GM18511 (cell line): ENCODE data around the gene WNT11.

ENCODE experiments used
- ATAC-seq: cut with Tn5 transposase; IDR thresholded peaks from one replicate; pipeline ENCODE4 v1.9.1; 2021; ENCODE audit warnings: mild to moderate bottlenecking, moderate library complexity; ENCODE audit not compliant: unreplicated experiment

WNT11 gene

DNA sequence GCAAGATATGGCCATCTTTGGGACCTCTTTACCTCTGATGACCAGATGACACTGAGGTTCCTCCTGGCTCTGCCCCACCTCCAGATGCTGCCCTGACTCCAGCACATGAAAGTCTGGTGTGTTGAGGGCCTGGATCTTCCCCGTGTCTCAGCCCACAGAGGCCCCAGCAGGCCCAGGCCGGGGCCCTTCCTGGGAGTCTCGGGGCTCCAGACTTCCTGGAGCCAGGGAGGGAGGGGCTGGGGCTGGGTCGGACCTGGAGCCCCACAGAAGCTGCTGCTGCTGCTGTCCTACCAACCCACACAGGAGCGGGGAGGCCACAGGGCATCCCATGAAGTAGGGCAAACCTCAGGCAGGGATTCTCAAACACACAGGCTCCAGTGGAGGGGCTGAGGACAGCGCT, 32.2 kb upstream of the WNT11 start:
- no peak for ATAC-seq

DNA sequence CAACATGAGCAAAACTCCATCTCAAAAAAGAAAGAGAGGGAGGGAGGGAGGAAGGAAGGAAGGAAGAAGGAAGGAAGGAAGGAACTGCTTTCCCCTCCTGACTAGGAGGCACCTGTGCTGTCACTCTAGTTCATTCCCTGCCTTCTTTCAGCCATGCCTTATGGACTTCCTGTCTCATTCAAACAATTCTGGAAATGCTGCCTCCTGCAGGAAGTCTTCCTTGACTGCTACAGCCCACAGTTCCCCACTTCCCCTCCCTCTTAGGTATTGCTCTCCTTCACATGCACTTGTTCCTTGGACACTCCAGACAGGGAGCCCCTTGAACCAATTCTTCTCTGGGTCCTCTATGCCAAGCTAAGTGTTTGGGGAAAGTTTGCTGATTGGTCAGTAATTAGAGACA, 31.6 kb upstream of the WNT11 start:
- no peak for ATAC-seq

DNA sequence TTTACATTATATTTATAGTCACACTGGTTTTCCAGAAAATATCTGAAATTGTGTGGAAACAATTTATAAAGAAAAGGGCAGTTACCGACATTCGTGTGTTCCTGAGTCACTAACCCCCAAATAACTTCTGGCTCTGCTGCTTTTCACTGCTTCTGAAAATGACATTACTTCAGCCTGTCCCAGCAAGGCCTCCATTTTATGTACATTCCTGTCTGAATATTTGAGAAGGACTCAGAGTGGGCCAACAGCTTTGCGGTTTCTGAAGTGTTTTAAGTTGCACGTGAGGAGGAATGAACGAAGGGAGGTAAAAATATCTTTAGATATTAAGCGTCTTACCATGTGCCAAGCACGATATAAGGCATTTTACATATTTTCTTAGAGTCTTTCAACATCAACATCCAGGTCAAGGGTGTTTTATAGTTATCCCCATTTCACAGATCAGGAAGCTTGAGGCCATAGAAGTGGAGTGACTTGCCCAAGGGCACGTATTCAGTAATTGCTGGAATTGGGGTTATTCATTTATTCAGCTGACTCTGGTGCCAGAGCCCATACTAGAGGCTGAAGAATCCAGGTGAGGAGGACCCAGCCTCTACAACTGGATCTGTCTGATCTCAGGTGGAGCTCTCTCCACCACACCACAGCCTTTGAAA, 30.8 kb upstream of the WNT11 start:
- ATAC-seq, result no peak

DNA sequence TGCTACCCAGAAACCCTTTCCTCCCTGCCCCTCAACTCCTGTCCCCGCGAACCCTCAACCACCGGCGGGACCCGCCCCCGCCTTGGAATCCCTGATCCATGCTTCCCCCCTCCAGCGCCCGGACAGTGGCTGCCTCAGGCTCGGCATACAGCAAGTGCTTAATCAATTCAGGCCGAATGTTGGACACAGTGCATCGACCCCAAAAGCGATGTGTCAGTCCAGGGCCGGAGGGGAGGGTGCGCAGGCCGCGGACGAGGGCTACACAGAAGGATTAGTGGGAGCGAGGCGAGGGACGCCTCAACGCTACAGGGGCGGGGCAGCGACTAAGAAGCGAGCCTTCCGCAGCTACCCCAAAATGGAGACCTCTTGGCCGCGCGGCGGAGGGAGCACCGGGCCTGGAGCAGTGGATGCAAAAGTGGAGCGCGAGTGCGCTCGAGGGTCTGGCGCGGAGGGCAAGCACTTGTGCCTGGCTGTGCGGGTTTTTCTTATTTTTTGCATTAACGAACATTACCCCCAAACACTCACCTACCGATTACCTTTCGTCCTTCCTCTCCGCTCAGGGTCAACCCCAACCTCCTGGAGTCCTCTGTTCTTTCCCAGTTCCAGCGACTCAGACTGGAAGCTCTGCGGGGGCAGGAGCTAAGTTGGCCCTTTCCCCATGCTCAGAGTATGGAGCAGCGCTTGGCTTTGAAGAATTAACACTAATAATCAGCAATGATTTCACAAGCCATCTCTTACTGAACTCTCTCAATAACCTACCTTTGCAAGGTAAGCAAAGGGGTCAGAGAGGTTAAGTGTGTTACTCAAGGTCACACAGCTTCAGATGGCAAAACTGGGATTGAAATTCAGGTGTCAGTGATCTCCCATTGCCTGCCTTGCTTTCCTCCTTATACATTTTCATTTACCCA, 30.0 kb upstream of the WNT11 start:
- peak; percentile 29 for ATAC-seq

DNA sequence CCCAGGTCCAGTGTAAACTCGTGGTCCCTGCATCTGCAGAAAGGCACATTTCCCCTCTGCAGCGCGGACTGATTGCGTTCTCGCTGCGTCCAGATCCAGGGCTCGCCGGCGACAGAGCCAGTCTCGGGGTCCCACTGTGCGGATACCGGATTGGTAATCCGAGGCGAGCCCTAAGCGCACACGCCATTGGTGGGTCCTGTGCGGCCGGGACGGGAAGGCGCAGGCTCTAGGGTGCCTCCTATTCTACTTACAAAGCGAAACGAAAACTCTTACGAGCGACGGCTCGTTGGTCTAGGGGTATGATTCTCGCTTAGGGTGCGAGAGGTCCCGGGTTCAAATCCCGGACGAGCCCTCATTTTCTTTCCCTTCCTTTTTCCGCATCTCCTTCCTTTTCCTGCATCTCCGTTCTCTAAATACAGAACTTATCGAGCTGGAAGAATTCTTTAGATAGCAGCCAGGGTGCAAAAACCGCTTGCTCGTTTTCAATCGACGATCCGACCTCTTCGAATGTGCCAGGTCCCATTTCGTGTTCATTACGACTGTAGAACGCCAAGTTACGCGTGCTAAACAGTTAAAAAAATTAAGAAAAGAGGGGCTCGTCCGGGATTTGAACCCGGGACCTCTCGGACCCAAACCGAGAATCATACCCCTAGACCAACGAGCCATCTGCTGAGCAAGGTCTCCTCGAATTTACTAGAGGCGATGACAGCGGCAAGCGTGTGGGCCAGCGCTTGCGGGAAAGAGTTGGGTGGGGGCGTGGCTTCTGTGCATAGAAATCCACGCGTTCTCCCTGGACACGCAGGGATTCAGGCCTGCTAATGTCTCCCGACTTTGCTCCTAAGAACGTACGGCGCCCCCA, 29.2 kb upstream of the WNT11 start:
- ATAC-seq, result peak; percentile 72

DNA sequence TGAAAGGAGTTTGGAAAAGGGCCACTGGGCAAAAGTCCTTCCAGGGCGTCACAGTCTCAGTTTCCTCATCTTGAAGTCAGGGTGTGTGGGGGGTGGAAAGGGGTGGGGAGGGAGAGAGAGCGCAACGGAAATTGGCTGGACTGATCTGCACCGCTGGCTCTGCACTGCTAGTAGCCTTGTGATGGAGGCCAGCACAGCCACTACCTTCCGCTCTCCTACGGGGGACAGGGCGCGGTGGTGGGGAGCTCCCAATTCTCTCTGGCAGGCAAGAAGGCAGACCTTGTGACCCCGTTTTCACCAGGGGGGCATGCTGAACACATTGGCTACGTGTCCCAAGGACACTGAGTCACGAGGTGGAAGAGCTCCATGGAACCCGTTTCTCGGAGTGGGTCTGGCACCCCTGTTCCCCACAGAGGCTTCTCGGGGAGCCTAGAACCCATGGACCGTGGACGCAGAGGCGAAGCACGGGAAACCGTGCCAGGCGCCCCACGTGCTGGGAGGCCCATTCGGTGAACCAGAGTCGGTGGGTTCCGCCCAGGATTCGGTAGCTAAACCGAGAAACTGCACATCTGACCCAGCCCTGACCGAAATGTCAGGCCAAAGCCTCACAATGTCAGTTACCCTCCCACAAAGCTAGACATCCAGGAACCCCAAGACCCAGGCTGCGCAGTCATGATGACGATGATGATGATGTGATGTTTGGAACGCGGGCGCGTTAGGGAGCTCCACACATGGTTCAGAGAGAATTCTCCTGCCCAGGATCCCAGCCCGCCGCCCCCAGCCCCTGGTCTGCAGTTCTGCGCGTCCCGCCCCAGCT, 28.3 kb upstream of the WNT11 start:
- ATAC-seq, result peak; percentile 36

DNA sequence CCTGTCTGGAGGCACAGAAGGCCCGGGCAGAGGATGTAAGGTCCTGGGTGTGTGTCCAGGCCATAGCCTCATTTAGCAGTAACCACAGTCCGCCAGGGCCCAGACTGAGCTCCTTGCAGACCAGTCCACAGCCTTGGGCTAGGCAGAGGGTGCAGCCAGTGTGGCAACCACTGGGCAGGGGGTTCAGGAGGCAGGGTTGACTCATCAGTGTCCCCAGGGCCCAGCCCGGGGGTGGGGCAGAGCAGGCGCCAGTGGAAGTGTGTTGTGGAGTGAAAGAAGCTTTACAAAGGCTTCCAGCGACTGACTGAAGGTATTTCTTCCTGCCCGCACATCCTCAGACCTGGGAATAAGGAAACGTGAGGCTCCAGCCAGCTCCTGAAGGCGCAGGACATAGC, 27.7 kb upstream of the WNT11 start:
- ATAC-seq, result no peak

DNA sequence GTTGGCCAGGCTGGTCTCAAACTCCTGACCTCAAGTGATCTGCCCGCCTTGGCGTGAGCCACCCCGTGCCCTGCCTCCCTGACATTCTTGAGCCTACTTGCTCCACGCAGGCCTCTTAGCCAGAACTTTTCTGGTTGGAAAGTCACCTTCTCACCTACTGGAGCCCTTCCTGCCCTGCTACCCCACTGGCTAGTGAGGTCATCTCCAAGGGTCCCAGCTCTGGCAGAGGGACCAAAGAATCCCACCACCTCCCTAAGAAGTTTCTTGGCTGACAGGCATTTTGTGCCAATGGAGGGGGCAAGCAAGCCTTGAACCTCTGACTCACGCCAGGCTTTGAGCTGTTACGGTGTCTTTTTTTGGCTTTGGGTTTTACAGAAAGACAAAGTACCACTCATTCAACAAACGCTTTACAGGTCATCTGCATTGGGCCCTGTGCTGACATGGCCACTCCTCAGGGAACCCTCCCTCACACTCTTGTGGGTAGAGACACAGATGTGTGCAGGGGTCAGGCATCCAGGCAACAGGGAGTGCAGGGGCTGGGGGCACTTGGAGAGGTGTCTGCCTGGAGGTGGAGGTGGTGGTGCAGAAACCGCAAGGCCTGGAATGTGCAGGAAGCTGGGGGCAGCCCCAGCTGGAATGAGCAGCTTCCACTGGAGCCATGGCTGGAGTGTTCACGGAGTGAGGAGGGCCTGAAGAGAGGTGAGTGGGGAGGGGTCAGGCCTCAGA, 27.1 kb upstream of the WNT11 start:
- ATAC-seq, result no peak

DNA sequence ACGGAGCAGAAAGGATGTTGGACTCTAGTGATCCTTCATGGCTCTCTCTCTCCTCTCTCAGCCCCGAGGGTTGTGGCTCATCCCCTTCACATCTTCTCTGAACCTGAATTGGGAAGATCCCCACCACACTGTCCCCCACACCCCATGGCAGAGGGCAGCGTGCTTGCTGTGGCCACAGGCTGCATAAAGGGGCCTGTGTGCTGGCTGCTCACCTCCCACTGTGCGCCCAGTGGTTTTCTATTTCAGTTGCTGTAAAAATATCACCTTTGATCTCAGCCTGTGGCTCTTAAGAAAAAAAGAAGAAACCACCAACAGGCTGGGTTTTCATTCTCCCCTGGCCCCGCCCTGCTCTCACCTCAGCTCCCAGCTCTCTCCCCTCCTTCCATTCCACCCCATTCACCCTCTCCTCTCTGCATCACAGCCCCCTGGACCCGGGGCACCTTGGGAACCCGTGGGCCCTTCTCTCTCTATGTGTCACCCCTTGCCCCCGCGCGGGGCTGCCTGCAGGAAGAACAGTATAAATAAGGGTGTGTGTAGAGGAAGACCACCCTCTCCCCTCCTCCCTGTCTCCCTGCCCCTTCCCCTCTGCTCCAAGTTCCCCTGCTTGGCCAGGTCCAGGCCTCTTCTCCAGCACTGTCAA, 25.8 kb upstream of the WNT11 start:
- no peak for ATAC-seq

DNA sequence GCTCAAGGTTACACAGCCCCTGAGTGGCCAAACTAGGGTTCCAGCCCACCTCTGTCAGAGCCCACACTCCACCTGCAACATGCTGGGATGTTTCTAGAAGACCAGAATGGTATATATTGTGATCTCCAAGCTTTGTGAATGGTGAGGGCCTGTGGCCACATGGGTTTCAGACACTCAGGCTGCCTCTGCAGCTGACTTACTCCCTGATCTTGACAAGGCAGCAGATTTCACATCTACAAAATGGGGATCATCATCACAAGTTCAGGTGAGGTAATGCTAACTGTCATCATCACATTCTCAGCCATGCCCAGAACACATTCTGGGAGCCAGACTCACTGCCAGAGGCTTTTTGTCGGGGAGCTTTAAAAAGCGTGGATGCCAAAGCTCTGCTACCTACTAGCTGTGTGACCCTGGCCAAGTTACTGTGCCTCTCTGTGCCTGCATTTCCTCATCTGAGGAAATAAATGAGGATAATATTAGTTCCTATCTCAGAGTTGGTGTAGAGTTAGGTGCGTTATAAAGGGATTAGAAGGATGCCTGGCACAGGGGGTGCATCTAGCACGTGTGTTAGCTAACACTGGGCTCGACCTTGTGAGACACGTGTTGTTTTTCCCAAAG, 24.9 kb upstream of the WNT11 start:
- ATAC-seq, result no peak

DNA sequence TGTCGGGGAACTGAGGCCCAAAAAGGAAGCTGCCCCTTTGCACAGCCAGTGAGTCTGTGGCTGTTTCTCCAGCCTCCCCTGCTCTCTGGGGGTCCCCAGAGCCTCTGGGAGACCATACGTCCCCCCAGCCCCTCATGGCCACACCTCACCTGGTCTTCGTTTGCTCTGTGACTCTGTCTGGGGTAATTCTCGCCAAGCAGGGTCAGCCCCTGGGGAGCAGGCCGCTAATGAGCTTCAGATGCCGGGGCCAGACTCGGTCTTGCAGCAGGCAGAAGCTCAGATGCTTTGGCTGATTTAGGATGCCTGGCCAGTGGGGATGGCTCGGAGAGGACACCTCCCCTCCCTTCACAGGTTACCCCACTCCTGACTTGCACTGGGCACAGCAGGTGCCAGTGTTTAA, 24.1 kb upstream of the WNT11 start:
- ATAC-seq, result no peak

DNA sequence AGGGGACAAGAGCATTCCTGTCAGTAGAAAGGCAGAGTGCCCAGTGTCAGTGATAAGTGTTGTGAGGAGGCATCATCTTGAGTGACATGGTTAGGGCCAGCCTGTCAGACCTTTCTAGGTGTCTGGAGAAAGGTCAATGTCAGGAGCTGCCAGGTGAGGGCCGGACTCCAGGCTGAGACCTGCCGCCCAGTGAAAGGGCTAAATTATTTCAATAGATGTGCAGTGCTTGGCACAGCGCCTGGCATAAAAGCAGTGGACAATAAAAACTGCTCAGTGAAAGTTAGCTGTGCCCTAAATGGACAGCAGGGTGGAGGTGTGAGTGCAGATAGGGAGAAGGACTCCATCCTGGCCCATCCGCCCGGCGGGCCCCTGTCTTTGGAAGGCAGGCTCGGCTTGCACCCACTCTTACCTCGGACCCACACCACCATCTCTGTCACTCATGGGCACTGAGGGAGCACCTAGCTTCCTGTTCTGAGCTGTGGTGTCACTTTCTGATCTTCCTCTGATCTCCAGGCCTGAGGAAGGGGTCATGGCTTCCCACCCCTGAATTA, 23.5 kb upstream of the WNT11 start:
- ATAC-seq, result no peak

DNA sequence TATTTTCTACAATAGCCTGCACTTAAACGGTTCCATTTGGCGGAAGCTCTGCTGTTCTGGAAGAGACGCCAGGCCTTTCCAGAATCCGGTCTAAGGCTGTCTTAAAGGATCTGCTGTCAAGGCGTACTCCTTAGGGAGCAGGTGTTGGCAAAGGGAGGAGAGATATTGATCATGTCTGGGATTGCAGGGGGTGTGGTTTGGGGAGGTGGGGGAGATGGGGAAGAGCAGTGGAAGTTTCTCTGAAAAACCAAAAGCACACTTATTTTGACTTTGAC, 22.5 kb upstream of the WNT11 start:
- no peak for ATAC-seq

DNA sequence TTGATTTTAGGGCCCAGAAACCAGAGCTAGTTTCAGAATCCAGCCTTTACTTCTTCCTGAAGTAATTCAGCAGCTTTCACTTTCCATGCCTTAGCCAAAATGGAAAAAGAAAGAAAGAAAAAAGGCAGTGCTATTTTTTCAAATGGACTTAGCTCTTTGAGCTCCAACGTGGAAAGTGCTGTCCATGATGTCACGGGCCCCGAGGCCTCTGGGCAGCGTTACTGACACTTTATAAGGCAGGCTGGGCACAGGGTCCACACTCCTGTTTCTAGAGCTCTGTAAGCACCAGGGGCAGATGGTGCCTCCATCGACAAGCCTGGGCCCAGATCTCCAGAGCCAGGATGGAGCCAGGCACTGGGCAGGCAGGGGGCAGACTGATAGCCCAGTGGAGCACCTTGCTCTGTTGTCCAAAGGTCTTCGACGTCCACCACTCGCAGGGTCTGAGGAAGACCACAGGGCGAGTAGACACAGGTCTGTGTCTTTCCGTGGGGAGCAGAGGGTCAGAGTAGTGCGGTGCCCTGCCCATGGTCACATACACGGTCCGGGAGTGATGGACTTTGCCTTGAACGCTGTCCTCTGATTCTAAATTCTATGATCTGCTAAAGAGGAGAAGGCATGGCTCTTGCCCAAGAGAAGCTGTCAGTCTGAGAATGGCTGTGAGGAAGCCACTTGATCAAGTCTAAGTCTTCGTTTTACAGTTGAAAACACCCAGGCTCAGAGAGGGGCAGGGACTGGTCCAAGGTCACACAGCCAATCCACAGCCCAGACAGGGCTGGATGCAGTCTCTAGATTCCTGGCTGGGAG, 22.0 kb upstream of the WNT11 start:
- no peak for ATAC-seq

DNA sequence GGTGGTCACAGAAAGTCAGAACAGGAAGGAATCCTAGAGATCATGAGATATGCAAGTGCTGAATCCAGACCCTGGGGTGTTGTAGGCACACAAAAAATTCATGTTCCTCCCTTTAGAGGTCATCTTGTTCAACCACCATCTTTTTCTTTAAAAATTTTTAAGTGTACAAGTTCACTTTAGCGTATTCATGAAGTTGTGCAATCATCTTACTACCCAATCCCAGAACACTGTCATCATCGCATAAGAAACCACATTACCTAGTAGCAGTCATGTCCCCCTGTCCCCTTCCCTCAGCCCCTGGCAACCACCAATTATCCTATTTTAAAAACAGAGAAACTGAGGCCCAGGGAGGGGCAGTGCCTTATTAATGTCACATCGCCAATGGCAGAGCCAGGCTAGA, 20.3 kb upstream of the WNT11 start:
- ATAC-seq, result no peak

DNA sequence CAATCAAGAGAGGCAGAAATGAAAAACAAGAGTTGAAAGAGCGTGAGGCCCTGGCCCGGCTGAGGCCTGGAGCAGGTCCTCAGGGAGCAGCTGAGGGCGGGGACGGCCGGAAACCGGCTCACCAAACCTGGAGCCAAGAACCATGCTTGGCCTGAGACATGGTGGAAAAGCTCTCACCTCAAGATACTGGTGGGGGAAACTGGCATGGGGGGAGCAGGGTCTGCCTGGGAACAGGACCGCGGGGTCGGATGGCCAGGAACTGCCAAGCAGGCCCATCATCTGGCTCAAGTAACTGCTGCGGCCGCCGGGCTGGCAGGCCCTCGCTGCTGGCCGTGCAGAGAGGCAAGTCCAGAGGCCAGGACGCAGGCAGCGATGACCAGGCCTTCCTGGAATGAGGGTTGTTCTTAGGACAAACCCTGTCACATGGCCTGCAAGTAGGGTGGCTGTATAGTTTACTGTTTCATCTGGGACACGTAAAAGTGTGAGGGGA, 18.9 kb upstream of the WNT11 start:
- no peak for ATAC-seq

DNA sequence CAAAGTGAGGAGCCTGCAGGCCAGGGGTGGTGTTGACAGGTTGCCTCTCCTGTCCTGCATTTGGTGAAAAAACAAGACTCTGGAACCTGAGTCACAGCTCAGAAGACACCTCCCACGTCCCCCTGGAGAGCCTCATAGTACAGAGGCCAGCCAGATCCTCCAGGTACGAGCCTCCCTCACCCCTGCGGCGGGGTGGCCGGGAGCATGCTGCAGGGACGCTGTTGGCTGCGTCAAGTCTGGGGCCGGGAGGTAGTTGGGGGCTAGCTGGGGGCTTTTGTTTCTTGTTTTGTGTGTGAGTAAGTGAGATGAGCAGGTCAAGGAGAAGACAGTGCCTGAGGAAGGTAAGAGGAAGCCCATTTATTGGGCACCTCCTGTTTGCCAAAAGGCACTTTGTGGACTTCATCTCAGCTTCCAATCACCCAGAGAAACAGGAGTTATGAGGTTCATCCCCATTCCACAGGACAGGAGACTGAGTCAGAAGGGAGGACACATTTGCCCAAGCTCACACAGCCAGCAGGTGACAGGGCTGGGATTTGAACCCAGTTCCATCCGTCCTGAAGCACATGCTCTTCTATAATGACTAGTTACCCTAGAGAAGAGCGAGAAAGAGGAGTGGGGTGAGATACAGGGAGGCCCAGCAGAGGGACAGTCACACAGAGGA, 18.3 kb upstream of the WNT11 start:
- ATAC-seq, result no peak

DNA sequence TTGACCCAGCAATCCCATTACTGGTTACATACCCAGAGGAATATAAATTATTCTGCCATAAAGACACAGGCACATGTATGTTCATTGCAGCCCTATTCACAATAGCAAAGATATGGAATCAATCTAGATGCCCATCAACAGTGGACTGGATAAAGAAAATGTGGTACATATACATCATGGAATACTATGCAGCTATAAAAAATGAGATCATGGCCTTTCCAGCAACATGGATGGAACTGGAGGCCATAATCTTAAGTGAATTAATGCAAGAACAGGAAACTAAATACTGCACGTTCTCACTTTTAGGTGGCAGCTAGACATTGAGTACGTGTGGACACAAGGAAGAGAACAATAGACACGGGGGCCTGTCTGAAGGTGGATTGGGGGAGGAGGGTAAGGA, 15.1 kb upstream of the WNT11 start:
- ATAC-seq, result no peak
